ENCODE results near the gene ABHD10.
"Not testable (repeated sequence)": the region's sequence is repeated elsewhere in the genome, so short reads cannot be mapped to it uniquely, and the experiment has no call there.

ABHD10 gene

DNA sequence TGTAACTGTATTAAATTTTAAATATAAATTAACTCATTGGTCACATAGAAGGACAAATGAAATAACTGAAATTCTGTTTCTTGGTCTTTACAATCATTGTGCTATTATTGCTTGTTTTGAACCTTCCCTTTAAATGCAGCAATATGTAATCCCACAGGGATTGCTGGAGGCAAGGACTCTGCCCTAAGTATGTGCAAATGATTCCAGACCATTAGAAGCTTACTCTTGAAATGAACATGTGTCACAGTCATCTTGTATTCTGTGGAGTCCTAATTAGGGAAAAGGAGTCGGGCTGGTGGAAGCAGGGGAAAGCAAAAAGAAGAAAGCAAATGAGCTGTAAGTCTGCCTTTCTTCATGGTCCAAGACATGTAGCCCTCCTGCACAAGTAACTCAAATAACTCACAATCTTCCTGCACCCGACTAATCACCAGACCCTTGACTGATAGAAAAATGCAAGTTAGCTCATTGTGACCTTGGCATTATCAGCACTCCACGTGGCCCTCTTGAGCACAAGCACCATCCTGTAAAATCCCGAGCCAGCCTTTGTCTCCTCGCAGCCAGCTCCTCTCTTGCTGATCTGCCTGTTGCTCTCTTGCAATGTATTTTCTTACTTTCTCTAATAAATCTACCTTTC lies 53.4 kb downstream of the ABHD10 start:
- DNase-seq (ENCODE audit: low spot score): no peak

- DNase-seq (ENCODE audit: low spot score): no peak
Measured at GRCh38 chr3:112034436-112034835, 55.6 kb downstream of the ABHD10 start, which contains the start of gene TMPRSS7. TMPRSS7 (plus strand) TSS chr3:112034736; CDS start chr3:112034846, 110 bp downstream.

GRCh38 chr3:112035241-112035640 lies 56.4 kb downstream of the ABHD10 start:
- DNase-seq (ENCODE audit: low spot score): no peak

GRCh38 chr3:112037194-112037593 lies 58.4 kb downstream of the ABHD10 start:
- DNase-seq (ENCODE audit: low spot score): not testable (repeated sequence)

- no peak for DNase-seq (ENCODE audit: low spot score)
Measured at GRCh38 chr3:112038863-112039262, 60.0 kb downstream of the ABHD10 start.

DNA sequence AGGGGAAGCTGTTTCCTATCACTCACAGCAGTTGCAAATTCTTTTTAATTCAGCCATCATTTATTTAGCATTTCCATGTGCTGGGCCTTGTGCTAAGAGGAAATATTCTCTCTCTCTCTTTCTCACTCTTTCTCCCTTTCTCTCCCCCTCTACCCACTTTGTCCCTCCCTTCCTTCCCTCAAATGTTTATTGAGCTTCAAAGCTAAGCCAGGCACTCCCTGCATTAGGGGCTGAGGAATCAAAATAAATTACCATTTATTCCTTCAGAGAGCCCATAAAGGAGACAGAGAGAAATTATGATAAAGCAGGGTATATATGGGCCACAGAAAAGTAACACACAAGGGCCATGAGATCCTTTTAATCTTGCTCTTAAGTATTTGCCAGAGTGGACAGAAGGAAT lies 62.5 kb downstream of the ABHD10 start:
- no peak for DNase-seq (ENCODE audit: low spot score)

GRCh38 chr3:112042842-112043280 lies 64.0 kb downstream of the ABHD10 start:
- peak; percentile 92 for DNase-seq (ENCODE audit: low spot score)

Measured in COLO829 (cell line).